ENCODE measurements around the gene PALD1. TPM values are rescaled to one million over a fixed set of nuclear protein-coding genes. Genes with fewer than 3 reads are reported as not detected.

The PALD1 gene
- total and polyA plus RNA-seq, 8 donors, result 10.1 to 34.5 (median 24.1) TPM

DNA sequence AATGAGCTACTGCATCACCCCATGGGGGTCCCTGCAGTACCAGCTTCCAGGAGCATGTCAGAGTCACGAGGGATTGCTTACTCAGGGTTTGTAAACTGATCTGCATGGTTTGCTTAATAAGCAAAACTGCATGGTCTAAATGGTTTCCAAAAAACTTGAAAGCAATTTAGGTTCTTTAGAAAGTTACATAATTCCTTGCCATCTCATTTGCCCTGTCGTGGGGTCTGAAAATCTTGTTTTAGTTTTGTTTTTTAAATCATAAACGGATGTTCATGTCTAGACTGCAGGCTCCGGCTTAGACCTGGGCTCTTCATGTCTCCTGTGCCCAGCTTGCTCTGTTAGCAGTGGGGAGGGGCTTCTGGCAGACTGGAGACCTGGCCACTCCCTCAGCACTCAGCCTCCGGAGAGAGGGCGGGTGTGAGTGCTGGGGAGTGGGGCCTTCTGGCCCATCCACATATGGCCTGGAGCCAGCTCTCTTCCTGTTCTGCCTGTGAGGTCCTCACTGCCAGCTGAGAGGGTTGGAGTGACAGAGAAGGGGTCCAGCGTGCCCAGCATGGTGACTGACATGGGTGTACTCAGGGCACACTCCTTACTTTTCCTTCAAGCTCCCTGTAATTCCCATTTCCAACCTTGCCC is 106.5 kb downstream of the PALD1 start:
- Histone ChIP-seq H3K9me3 (no peaks in the 10 kb centered on the region), H3K27me3 (no peaks in the 10 kb centered on the region), H3K27ac (no peak overlapping the region), H3K4me3 (no peak overlapping the region), H3K36me3 (no peaks in the 10 kb centered on the region), H3K4me1 (peaks cover 27 to 30% of the 10 kb centered on the region in 2 donors)
- peak; percentile 70 to 93 (median 78) for DNase-seq
- ATAC-seq, result peak; percentile 95
- intact Hi-C loops (cut with DNase I), result no loop called here
- TF ChIP-seq, protein P1, sequence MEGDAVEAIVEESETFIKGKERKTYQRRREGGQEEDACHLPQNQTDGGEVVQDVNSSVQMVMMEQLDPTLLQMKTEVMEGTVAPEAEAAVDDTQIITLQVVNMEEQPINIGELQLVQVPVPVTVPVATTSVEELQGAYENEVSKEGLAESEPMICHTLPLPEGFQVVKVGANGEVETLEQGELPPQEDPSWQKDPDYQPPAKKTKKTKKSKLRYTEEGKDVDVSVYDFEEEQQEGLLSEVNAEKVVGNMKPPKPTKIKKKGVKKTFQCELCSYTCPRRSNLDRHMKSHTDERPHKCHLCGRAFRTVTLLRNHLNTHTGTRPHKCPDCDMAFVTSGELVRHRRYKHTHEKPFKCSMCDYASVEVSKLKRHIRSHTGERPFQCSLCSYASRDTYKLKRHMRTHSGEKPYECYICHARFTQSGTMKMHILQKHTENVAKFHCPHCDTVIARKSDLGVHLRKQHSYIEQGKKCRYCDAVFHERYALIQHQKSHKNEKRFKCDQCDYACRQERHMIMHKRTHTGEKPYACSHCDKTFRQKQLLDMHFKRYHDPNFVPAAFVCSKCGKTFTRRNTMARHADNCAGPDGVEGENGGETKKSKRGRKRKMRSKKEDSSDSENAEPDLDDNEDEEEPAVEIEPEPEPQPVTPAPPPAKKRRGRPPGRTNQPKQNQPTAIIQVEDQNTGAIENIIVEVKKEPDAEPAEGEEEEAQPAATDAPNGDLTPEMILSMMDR (IDR thresholded peaks at IDR 0.05), result no peak

DNA sequence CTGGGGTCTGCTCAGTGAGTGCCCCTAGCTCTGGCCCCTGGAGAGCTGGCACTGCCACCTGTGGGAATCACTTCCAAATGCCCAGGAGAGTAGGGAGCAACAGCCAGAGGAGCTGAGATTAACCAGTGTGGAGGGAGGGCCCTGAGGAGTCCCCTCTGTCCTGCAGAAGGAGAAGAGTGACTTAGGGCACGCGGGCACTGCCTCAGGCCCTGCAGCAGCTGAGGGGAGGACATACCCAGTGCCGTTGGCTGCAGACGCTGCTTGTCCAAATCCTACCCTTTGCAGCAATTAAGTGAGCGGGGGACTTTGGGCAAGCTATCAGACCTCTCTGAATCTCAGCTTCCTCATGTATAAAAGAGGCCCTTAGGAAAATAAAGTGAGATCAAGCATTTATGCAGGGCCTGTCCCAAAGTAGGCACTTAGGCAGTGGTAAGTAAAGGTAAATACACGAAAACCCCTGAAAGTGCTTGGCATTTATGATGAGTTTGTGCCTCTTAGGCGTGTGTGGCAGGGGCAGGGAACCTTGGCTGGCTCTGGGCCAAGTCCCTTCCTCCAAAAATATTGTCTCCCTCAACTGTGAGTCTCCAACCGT is 107.1 kb downstream of the PALD1 start:
- peak in 1 of 4 donors; percentile 54 for DNase-seq
- H3K27ac ChIP-seq, result no peak overlapping the region
- intact Hi-C loops (cut with DNase I), result no loop called here

DNA sequence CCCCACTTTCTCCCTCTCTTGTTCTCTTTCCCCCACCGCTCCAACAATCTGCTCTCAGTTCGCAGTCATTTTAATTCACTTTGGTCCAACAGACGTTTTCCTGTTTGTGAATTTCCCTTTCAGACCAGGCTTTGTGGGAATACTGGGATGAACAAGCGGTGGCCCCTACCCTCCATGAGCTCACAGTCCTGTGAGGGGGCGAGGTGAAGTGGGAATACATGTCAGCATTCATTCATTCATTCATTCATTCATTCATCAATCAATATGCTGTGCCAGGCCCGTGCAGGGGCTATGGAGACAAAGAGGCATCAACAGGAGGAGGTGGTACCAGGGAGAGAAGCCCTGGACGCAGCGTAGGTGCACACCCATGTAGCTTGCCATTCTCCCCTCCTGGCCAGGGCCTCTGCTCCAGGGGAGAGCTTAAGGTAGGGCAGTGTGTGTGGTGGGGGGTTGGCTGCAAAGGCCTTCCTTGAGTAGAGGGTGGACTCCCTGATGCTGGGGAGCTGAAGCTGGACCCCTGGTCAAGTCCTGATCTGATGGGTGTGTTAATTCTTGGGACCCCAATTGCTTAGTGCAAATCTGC is 107.9 kb downstream of the PALD1 start:
- no peaks in the 10 kb centered on the region for H3K9me3 ChIP-seq
- no peak for ATAC-seq
- no peak for DNase-seq
- no peaks in the 10 kb centered on the region for H3K36me3 ChIP-seq
- intact Hi-C loops (cut with DNase I), result no loop called here
- H3K4me3 ChIP-seq, result no peak overlapping the region
- H3K27me3 ChIP-seq, result no peaks in the 10 kb centered on the region
- H3K4me1 ChIP-seq, result peaks cover 29 to 33% of the 10 kb centered on the region in 2 donors
- H3K27ac ChIP-seq, result no peak overlapping the region
- TF ChIP-seq, protein P1 (IDR thresholded peaks at IDR 0.05), result no peak

More for the DNA sequence above, 107.1 kb downstream of the PALD1 start:
- peaks cover 29 to 33% of the 10 kb centered on the region in 2 donors for H3K4me1 ChIP-seq
- peak; percentile 74 for ATAC-seq
- no peaks in the 10 kb centered on the region for H3K9me3 ChIP-seq
- TF ChIP-seq, protein P1 (IDR thresholded peaks at IDR 0.05), result no peak
- no peak overlapping the region for H3K4me3 ChIP-seq
- no peaks in the 10 kb centered on the region for H3K27me3 ChIP-seq
- H3K36me3 ChIP-seq, result no peaks in the 10 kb centered on the region

DNA sequence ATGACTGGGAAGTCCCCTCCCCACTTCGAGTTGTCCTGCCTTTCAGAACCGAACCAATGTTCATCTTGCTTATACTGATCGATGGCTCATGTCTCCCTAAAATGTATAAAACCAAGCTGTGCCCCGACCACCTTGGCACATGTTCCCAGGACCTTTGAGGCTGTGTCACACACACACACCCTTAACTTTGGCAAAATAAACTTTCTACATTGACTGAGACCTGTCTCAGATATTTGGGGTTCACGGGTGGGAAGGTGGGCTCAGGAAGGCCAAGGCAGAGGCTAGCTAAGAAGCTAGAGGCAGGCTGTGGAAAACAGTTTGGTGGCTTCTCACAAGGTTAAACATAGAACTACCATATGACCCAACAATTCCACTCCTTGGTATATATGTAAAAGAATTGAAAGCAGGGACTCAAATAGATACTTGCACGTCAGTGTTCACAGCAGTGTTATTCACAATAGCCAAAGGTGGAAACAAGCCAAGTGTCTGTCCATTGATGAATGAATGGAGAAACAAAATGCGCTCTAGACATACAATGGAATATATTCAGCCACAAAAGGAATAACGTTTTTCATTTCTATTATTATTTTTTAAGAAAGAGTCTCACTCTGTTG is 108.6 kb downstream of the PALD1 start:
- TF ChIP-seq, protein P1 (IDR thresholded peaks at IDR 0.05), result no peak
- Histone ChIP-seq H3K36me3 (no peaks in the 10 kb centered on the region), H3K9me3 (no peaks in the 10 kb centered on the region), H3K27me3 (no peaks in the 10 kb centered on the region), H3K27ac (no peak overlapping the region), H3K4me1 (peaks cover 29 to 33% of the 10 kb centered on the region in 2 donors), H3K4me3 (no peak overlapping the region)
- ATAC-seq (no peak), DNase-seq (no peak)
- intact Hi-C loops (cut with DNase I), result no loop called here

DNA sequence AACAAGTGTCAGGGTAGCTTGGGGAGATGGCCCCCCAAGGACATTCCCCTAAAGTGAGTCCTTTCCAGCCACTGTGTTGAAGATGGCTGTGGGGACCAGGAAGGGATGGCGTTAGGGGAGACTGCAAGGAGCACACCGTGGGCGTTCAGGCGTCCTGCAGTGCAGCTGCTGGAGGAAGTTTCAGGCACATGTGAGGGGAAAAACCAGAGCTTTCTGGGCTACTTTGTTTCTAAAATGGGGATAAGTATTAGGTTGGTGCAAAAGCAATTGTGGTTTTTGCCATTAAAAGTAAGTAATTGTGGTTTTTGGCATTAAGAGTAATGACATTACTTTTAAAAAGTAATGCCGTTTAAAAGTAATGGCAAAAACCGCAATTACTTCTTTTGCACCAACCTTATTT is 109.7 kb downstream of the PALD1 start:
- TF ChIP-seq, protein P1 (IDR thresholded peaks at IDR 0.05), result no peak
- no peaks in the 10 kb centered on the region for H3K27me3 ChIP-seq
- no peaks in the 10 kb centered on the region for H3K36me3 ChIP-seq
- ATAC-seq, result no peak
- intact Hi-C loops (cut with DNase I), result no loop called here
- no peak for DNase-seq
- no peak overlapping the region for H3K27ac ChIP-seq
- H3K4me1 ChIP-seq, result peaks cover 29 to 33% of the 10 kb centered on the region in 2 donors
- no peak overlapping the region for H3K4me3 ChIP-seq
- H3K9me3 ChIP-seq, result no peaks in the 10 kb centered on the region

Data from left lung (tissue), 10 donors.